Hepatocyte (in vitro differentiated cells): ENCODE measurements around the gene CDK19. TPM values are rescaled to one million over a fixed set of nuclear protein-coding genes. Genes with fewer than 3 reads are reported as not detected.

Source experiments
- DNase-seq: peaks from one replicate; pipeline ENCODE4 v3.0.0-alpha.2; 2016; ENCODE audit warnings: low spot score
- H2AFZ ChIP-seq: fragments of 200-600 bp; sonication (generic); 2 replicates; pipeline ENCODE4 v1.6.0; 2016; ENCODE audit warnings: antibody characterized with exemption, mild to moderate bottlenecking
- H3K27ac ChIP-seq: fragments of 200-600 bp; sonication (generic); 2 replicates; pipeline ENCODE4 v1.5.1; 2016; ENCODE audit warnings: mild to moderate bottlenecking
- H3K27me3 ChIP-seq: fragments of 200-600 bp; sonication (generic); 2 replicates; pipeline ENCODE4 v1.6.1; 2016
- H3K36me3 ChIP-seq: fragments of 200-600 bp; sonication (generic); replicated peaks from 2 replicates; pipeline ENCODE4 v1.5.1; 2016; ENCODE audit warnings: low read depth; ENCODE audit not compliant: insufficient read depth
- H3K4me1 ChIP-seq: fragments of 200-600 bp; sonication (generic); 2 replicates; pipeline ENCODE4 v1.5.1; 2016; ENCODE audit warnings: mild to moderate bottlenecking, moderate library complexity; ENCODE audit not compliant: insufficient read depth
- H3K4me2 ChIP-seq: fragments of 200-600 bp; sonication (generic); 2 replicates; pipeline ENCODE4 v1.6.0; 2016
- H3K4me3 ChIP-seq: fragments of 200-600 bp; sonication (generic); 2 replicates; pipeline ENCODE4 v1.5.1; 2016; ENCODE audit warnings: mild to moderate bottlenecking
- H3K79me2 ChIP-seq: fragments of 200-600 bp; sonication (generic); 2 replicates; pipeline ENCODE4 v1.6.0; 2017; ENCODE audit warnings: mild to moderate bottlenecking
- H3K9me2 ChIP-seq: fragments of 200-600 bp; sonication (generic); replicated peaks from 2 replicates; pipeline ENCODE4 v1.6.0; 2017; ENCODE audit warnings: mild to moderate bottlenecking; ENCODE audit not compliant: insufficient read depth
- H3K9me3 ChIP-seq: fragments of 200-600 bp; sonication (generic); 2 replicates; pipeline ENCODE4 v1.5.1; 2016; ENCODE audit warnings: low read depth, mild to moderate bottlenecking
- H4K20me1 ChIP-seq: fragments of 200-600 bp; sonication (generic); 2 replicates; pipeline ENCODE4 v1.6.0; 2016; ENCODE audit warnings: mild to moderate bottlenecking; ENCODE audit not compliant: insufficient read depth, poor library complexity, severe bottlenecking
- EZH2 ChIP-seq: fragments of 200-600 bp; sonication (generic); IDR thresholded peaks from 2 replicates; pipeline ENCODE4 v1.6.1; 2016; ENCODE audit warnings: antibody characterized with exemption, mild to moderate bottlenecking, borderline replicate concordance
- EZH2phosphoT487 ChIP-seq: fragments of 200-600 bp; sonication (generic); IDR thresholded peaks from one replicate; pipeline ENCODE4 v1.6.1; 2018; ENCODE audit warnings: antibody characterized with exemption, mild to moderate bottlenecking, low read depth, moderate library complexity; ENCODE audit not compliant: unreplicated experiment, severe bottlenecking
- WGBS: methylation state at CpG from one replicate; pipeline ENCODE4 v1.1.6; 2016; ENCODE audit warnings: low lambda C conversion rate; ENCODE audit errors: missing lambda C conversion rate; 5-methylcytosine and 5-hydroxymethylcytosine counted together
- polyA plus RNA-seq: library from polyadenylated mRNA; unstranded; fragments of >200 nt; fragmentation: Nextera tagmentation; extraction: Ambion mirVana; gene quantifications from 2 replicates; pipeline ENCODE4 v1.2.1, GENCODE V29; 2016
- total RNA-seq: library from RNA; depleted of rRNA; stranded (reverse); fragments of >200 nt; gene quantifications from 2 replicates; pipeline ENCODE4 v1.2.3, GENCODE V29; 2014
- TF ChIP-seq, protein P1 (sequence below): fragments of 200-600 bp; sonication (generic); IDR thresholded peaks from 2 replicates; pipeline ENCODE4 v1.5.1; 2016; ENCODE audit warnings: antibody characterized with exemption, mild to moderate bottlenecking; ENCODE audit not compliant: poor library complexity

The CDK19 gene
- total and polyA plus RNA-seq, 2 experiments from 2014 or later, result 7.3 to 18.6 TPM

DNA sequence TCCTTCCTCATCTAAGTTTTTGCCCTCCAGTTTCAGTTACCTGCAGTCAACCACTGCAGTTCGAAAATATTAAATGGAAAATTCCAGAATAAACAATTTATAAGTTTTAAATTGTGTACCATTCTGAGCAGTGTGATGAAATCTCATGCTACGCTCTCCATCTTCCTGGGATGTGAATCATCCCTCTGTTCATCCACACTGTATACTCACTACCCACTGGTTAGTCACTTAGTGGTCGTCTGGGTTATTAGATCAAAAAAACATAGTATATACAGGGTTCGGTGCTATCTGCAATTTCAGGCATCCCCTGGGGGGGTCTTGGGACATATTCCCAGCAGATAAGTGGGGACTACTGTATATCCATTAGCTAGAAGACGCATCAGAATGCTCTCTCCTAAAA lies 186.9 kb downstream of the CDK19 start:
- H3K4me3 ChIP-seq, result no peak overlapping the region
- no peaks in the 10 kb centered on the region for H3K27me3 ChIP-seq
- TF ChIP-seq EZH2phosphoT487 (no peak), EZH2 (no peak)
- TF ChIP-seq, protein P1, sequence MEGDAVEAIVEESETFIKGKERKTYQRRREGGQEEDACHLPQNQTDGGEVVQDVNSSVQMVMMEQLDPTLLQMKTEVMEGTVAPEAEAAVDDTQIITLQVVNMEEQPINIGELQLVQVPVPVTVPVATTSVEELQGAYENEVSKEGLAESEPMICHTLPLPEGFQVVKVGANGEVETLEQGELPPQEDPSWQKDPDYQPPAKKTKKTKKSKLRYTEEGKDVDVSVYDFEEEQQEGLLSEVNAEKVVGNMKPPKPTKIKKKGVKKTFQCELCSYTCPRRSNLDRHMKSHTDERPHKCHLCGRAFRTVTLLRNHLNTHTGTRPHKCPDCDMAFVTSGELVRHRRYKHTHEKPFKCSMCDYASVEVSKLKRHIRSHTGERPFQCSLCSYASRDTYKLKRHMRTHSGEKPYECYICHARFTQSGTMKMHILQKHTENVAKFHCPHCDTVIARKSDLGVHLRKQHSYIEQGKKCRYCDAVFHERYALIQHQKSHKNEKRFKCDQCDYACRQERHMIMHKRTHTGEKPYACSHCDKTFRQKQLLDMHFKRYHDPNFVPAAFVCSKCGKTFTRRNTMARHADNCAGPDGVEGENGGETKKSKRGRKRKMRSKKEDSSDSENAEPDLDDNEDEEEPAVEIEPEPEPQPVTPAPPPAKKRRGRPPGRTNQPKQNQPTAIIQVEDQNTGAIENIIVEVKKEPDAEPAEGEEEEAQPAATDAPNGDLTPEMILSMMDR, result no peak
- WGBS, result 87% methylated on average over 5 of the region's 5 CpGs
- no peak overlapping the region for H2AFZ ChIP-seq
- H3K4me1 ChIP-seq, result no peaks in the 10 kb centered on the region
- no peak overlapping the region for H3K4me2 ChIP-seq
- H3K36me3 ChIP-seq, result no peaks in the 10 kb centered on the region
- H4K20me1 ChIP-seq, result no peaks in the 10 kb centered on the region
- H3K79me2 ChIP-seq, result no peaks in the 10 kb centered on the region
- H3K9me3 ChIP-seq, result no peaks in the 10 kb centered on the region
- H3K9me2 ChIP-seq, result no peaks in the 10 kb centered on the region
- DNase-seq, result no peak
- no peak overlapping the region for H3K27ac ChIP-seq

DNA sequence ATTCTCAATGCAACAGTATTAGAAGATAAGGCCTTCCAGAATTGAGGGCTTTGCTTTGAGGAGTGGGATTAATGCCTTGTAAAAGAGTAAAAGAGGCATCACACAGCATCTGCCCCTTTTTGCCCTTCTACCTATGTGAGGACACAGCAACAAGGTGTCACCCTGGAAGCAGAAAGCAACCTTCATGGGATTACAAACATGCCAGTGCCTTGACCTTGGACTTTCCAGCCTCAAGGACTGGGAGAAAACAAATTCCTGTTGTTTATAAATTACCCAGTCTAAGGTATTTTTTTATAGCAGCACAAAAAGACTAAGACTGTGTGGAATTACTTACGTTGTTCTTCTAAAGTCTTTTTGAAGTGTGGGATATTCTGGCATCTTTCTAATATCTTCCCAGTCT lies 188.8 kb downstream of the CDK19 start:
- no peaks in the 10 kb centered on the region for H3K27me3 ChIP-seq
- H3K4me2 ChIP-seq, result no peak overlapping the region
- H3K9me3 ChIP-seq, result no peaks in the 10 kb centered on the region
- H3K4me1 ChIP-seq, result no peaks in the 10 kb centered on the region
- no peaks in the 10 kb centered on the region for H3K79me2 ChIP-seq
- TF ChIP-seq EZH2phosphoT487, result no peak
- TF ChIP-seq, protein P1, result no peak
- TF ChIP-seq EZH2, result no peak
- no peak overlapping the region for H3K4me3 ChIP-seq
- no peak for DNase-seq
- no peaks in the 10 kb centered on the region for H3K36me3 ChIP-seq
- H2AFZ ChIP-seq, result no peak overlapping the region
- H3K27ac ChIP-seq, result no peak overlapping the region
- no peaks in the 10 kb centered on the region for H3K9me2 ChIP-seq
- 91% methylated on average over 1 of the region's 1 CpG for WGBS
- H4K20me1 ChIP-seq, result no peaks in the 10 kb centered on the region

DNA sequence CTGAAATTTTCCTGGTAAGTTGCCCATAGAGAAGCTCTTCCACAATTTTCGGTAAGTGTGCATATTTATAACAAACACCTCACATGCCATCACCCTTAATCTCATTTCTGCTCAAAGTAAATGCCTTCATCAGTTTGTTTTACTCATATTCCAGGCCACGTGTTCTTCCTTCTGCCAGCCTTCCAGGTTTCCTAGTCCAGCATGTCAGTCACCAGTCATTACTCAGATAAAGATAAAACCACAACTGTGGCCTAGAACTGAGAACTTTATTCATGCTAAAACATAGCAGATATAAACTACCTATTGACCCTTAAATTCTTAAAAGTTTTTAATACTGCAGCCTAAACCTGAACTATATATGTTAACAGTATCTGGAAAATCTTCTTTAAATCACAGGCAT lies 189.4 kb downstream of the CDK19 start:
- H3K4me3 ChIP-seq, result no peak overlapping the region
- H3K9me2 ChIP-seq, result no peaks in the 10 kb centered on the region
- no peak overlapping the region for H3K27ac ChIP-seq
- TF ChIP-seq, protein P1, result no peak
- TF ChIP-seq EZH2phosphoT487 (no peak), EZH2 (no peak)
- H4K20me1 ChIP-seq, result no peaks in the 10 kb centered on the region
- H3K36me3 ChIP-seq, result no peaks in the 10 kb centered on the region
- H2AFZ ChIP-seq, result no peak overlapping the region
- no peak overlapping the region for H3K4me2 ChIP-seq
- DNase-seq, result no peak
- no peaks in the 10 kb centered on the region for H3K4me1 ChIP-seq
- H3K79me2 ChIP-seq, result no peaks in the 10 kb centered on the region
- 85% methylated on average over 2 of the region's 2 CpGs for WGBS
- H3K27me3 ChIP-seq, result no peaks in the 10 kb centered on the region
- no peaks in the 10 kb centered on the region for H3K9me3 ChIP-seq
